Upper lobe of right lung (tissue), 1 donor: ENCODE data around the gene TSHZ1. TPM values are rescaled to one million over a fixed set of nuclear protein-coding genes. Genes with fewer than 3 reads are reported as not detected.
A peak's percentile ranks its signal among the peaks of the same experiment; 100 is the strongest.

Experiments
- ATAC-seq: fragments of 200-7000 bp; cut with Tn5 transposase; one replicate; pipeline ENCODE4 v1.9.1; 2020; ENCODE audit warnings: mild to moderate bottlenecking, moderate library complexity
- DNase-seq: peaks from one replicate; pipeline ENCODE4 v3.0.0-alpha.2; 2020
- H3K27ac ChIP-seq: fragments of 200-600 bp; one replicate; pipeline ENCODE4 v1.8.0; 2022
- H3K27me3 ChIP-seq: fragments of 200-600 bp; one replicate; pipeline ENCODE4 v1.8.0; 2022; ENCODE audit warnings: mild to moderate bottlenecking
- H3K36me3 ChIP-seq: fragments of 200-600 bp; one replicate; pipeline ENCODE4 v1.8.0; 2022
- H3K4me1 ChIP-seq: fragments of 200-600 bp; one replicate; pipeline ENCODE4 v1.8.0; 2022
- H3K4me3 ChIP-seq: fragments of 200-600 bp; one replicate; pipeline ENCODE4 v1.8.0; 2022; ENCODE audit warnings: mild to moderate bottlenecking
- H3K9me3 ChIP-seq: fragments of 200-600 bp; one replicate; pipeline ENCODE4 v1.8.0; 2022
- intact Hi-C: fragments of 100-400 bp; cut with DNase I; formaldehyde crosslinking; loops from one replicate; pipeline ENCODE4 v1.11.0; 2022
- total RNA-seq: library from RNA; stranded (reverse); fragmentation: NEBNext Ultra II Directional; extraction: Animal tissue kit (Norgen Biotek cat#: 25700); gene quantifications from one replicate; pipeline ENCODE4 v1.2.1, GENCODE V29; 2021
- TF ChIP-seq, protein P1 (sequence below): fragments of 200-600 bp; IDR thresholded peaks from one replicate; pipeline ENCODE4 v1.8.0; 2022; ENCODE audit warnings: antibody characterized with exemption
- donor health status: DM: no; HTN: yes; CAD: no; lungs with severe emphysema.

The TSHZ1 gene
- total RNA-seq, 1 donor from 2014 or later = 17.3 TPM

- Histone ChIP-seq H3K4me1 (no peaks in the 10 kb centered on the region), H3K9me3 (no peaks in the 10 kb centered on the region), H3K36me3 (no peaks in the 10 kb centered on the region), H3K4me3 (no peak overlapping the region), H3K27me3 (no peaks in the 10 kb centered on the region), H3K27ac (no peak overlapping the region)
- intact Hi-C loops = no loop called here
- no peak for ATAC-seq
- TF ChIP-seq, protein P1, sequence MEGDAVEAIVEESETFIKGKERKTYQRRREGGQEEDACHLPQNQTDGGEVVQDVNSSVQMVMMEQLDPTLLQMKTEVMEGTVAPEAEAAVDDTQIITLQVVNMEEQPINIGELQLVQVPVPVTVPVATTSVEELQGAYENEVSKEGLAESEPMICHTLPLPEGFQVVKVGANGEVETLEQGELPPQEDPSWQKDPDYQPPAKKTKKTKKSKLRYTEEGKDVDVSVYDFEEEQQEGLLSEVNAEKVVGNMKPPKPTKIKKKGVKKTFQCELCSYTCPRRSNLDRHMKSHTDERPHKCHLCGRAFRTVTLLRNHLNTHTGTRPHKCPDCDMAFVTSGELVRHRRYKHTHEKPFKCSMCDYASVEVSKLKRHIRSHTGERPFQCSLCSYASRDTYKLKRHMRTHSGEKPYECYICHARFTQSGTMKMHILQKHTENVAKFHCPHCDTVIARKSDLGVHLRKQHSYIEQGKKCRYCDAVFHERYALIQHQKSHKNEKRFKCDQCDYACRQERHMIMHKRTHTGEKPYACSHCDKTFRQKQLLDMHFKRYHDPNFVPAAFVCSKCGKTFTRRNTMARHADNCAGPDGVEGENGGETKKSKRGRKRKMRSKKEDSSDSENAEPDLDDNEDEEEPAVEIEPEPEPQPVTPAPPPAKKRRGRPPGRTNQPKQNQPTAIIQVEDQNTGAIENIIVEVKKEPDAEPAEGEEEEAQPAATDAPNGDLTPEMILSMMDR = no peak
- no peak for DNase-seq
Observed at GRCh38 chr18:75279381-75279780, 68.8 kb downstream of the TSHZ1 start.

GRCh38 chr18:75280427-75281280, 70.1 kb downstream of the TSHZ1 start:
- TF ChIP-seq, protein P1 = no peak
- H3K27ac ChIP-seq = peak overlapping the region; percentile 18
- H3K9me3 ChIP-seq = no peaks in the 10 kb centered on the region
- DNase-seq (no peak), ATAC-seq (no peak)
- no peaks in the 10 kb centered on the region for H3K36me3 ChIP-seq
- H3K4me3 ChIP-seq = no peak overlapping the region
- H3K27me3 ChIP-seq = no peaks in the 10 kb centered on the region
- intact Hi-C loops = no loop called here
- H3K4me1 ChIP-seq = no peaks in the 10 kb centered on the region

DNA sequence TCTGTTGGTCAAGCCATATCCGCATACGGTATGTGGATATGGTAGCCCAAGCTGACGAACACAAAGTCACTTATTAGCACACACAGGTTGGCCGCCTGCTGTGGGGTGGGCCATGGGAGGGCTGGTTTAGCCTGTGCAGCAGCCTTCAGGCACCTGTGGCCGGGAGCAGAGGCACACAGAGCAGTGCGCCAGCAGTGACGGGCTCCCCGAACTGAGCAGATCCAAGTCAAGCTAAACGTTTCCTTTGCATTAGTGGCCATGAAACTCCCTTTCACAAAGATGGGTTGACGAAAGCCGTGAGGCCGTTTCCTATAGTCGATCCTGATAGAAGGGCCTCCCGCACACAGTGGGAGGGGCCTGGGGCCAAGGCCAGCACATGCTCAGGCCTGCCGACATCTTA, 72.1 kb downstream of the TSHZ1 start:
- no peaks in the 10 kb centered on the region for H3K9me3 ChIP-seq

GRCh38 chr18:75283731-75284130, 73.1 kb downstream of the TSHZ1 start:
- intact Hi-C loops = no loop called here
- no peaks in the 10 kb centered on the region for H3K9me3 ChIP-seq
- H3K27ac ChIP-seq = no peak overlapping the region
- peaks cover 25% of the 10 kb centered on the region for H3K36me3 ChIP-seq
- TF ChIP-seq, protein P1 = no peak
- H3K27me3 ChIP-seq = no peaks in the 10 kb centered on the region
- ATAC-seq (no peak), DNase-seq (no peak)
- no peaks in the 10 kb centered on the region for H3K4me1 ChIP-seq
- no peak overlapping the region for H3K4me3 ChIP-seq

More for the DNA sequence above, 72.1 kb downstream of the TSHZ1 start:
- intact Hi-C loops = no loop called here
- TF ChIP-seq, protein P1 = no peak
- no peak for DNase-seq
- Histone ChIP-seq H3K4me1 (no peaks in the 10 kb centered on the region), H3K4me3 (no peak overlapping the region), H3K27ac (no peak overlapping the region), H3K36me3 (peaks cover 18% of the 10 kb centered on the region), H3K27me3 (no peaks in the 10 kb centered on the region)
- no peak for ATAC-seq

GRCh38 chr18:75284566-75284965, 74.0 kb downstream of the TSHZ1 start:
- Histone ChIP-seq H3K27ac (no peak overlapping the region), H3K27me3 (no peaks in the 10 kb centered on the region), H3K4me3 (no peak overlapping the region), H3K4me1 (no peaks in the 10 kb centered on the region), H3K36me3 (peaks cover 25% of the 10 kb centered on the region), H3K9me3 (no peaks in the 10 kb centered on the region)
- intact Hi-C loops = no loop called here
- ATAC-seq = no peak
- TF ChIP-seq, protein P1 = no peak
- no peak for DNase-seq
